Transverse colon (tissue), 4 donors: ENCODE data around the gene ZNF626. TPM values are rescaled to one million over a fixed set of nuclear protein-coding genes. Genes with fewer than 3 reads are reported as not detected.
"Not testable (repeated sequence)": the region's sequence is repeated elsewhere in the genome, so short reads cannot be mapped to it uniquely, and the experiment has no call there.

ENCODE experiments used
- DNase-seq: peaks from one replicate; pipeline ENCODE4 v3.0.0-alpha.2; 2019
- H3K27ac ChIP-seq, 4 donors: fragments of 200-600 bp; sonication (generic); 2 replicates each; pipeline ENCODE4 v1.5.1; 2016 to 2018; ENCODE audit warnings: inconsistent platforms in 4 of 4
- H3K27me3 ChIP-seq: fragments of 200-600 bp; sonication (generic); 2 replicates; pipeline ENCODE4 v1.5.1; 2017; ENCODE audit warnings: inconsistent platforms
- H3K36me3 ChIP-seq, 4 donors: fragments of 200-600 bp; sonication (generic); 2 replicates each; pipeline ENCODE4 v1.5.1; 2017 to 2019; ENCODE audit warnings: inconsistent platforms in 4 of 4
- H3K4me1 ChIP-seq, 4 donors: fragments of 200-600 bp; sonication (generic); 2 replicates each; pipeline ENCODE4 v1.5.1; 2017 to 2020; ENCODE audit warnings: inconsistent platforms in 4 of 4
- H3K4me3 ChIP-seq, 4 donors: fragments of 200-600 bp; sonication (generic); 1 replicate in 1 of 4; 2 replicates in 3 of 4; pipeline versions ENCODE4 v1.5.1 to v1.6.1; 2017 to 2019; ENCODE audit warnings: inconsistent platforms in 4 of 4
- H3K9me3 ChIP-seq, 2 donors: fragments of 200-600 bp; sonication (generic); 2 replicates each; pipeline ENCODE4 v1.5.1; 2017 to 2019; ENCODE audit warnings: inconsistent platforms in 2 of 2
- CTCF ChIP-seq, 5 experiments: fragments of 200-600 bp in 3 of 5; fragments of 450-650 bp in 2 of 5; sonication (generic) in 3 of 5; IDR thresholded peaks; 1 replicate in 2 of 5; 2 replicates in 3 of 5; pipeline ENCODE4 v1.5.1; 2016 to 2017; ENCODE audit warnings: antibody characterized with exemption in 5 of 5, inconsistent platforms in 3 of 5, mild to moderate bottlenecking in 2 of 5, moderate library complexity in 1 of 5
- EP300 ChIP-seq: sonication (generic); formaldehyde crosslinking; IDR thresholded peaks from one replicate; pipeline ENCODE4 v1.6.1; 2017; ENCODE audit warnings: antibody characterized with exemption, low read depth
- POLR2A ChIP-seq: fragments of 450-650 bp; IDR thresholded peaks from one replicate; pipeline ENCODE4 v1.6.1; 2016; ENCODE audit warnings: antibody characterized with exemption, mild to moderate bottlenecking, moderate library complexity
- POLR2AphosphoS5 ChIP-seq, 3 donors: sonication (generic); formaldehyde crosslinking; IDR thresholded peaks; one replicate each; pipeline ENCODE4 v1.6.1; 2016; ENCODE audit warnings: antibody characterized with exemption in 3 of 3
- WGBS, 2 donors: methylation state at CpG; one replicate each; pipeline ENCODE4 v1.1.5; 2018; ENCODE audit warnings: low coverage in 1 of 2; 5-methylcytosine and 5-hydroxymethylcytosine counted together
- in situ Hi-C, 4 donors: fragments of 200-750 bp; cut with MboI; loops; one replicate each; pipeline versions ENCODE4 v1.15.0 to v1.15.1; 2017; ENCODE audit warnings: low sequenced_read_pairs in 3 of 4, low pct_ligation_motif_present in 1 of 4, low pct_unique_long_range_greater_than_20kb in 1 of 4
- intact Hi-C: fragments of 100-400 bp; cut with DNase I; formaldehyde crosslinking; loops from one replicate; pipeline ENCODE4 v1.15.1; 2023; ENCODE audit warnings: low total_unique reads
- total RNA-seq, 4 donors: library from RNA; depleted of rRNA; stranded (reverse); fragments of >200 nt; gene quantifications; one replicate each; pipeline ENCODE4 v1.1.0, GENCODE V29; 2016

The ZNF626 gene
- total RNA-seq, 4 donors from 2014 or later = 1.2 to 7.1 (median 4.1) TPM; not detected in 1

GRCh38 chr19:20664901-20665781, 3.8 kb upstream of the ZNF626 start:
- whole genome bisulfite sequencing, 2 donors = 80% methylated on average over 22 of the region's 22 CpGs; no CpG with 5 or more reads in 1 of the 2 donors
- intact Hi-C loops = no loop called here
- no peak for DNase-seq

GRCh38 chr19:20664475-20664874, 3.1 kb upstream of the ZNF626 start:
- DNase-seq, H3K27me3 ChIP-seq, intact Hi-C loops, H3K4me3 ChIP-seq, H3K9me3 ChIP-seq, in situ Hi-C loops, H3K36me3 ChIP-seq, H3K4me1 ChIP-seq: not testable (repeated sequence)
- 18 to 42% methylated on average over 2 to 10 of the region's 10 CpGs for WGBS, 2 donors
- H3K27ac ChIP-seq = peak overlapping the region in 2 of 4 donors; percentile 31 to 41

More at GRCh38 chr19:20664901-20665781, 3.8 kb upstream of the ZNF626 start:
- Histone ChIP-seq H3K27me3 (no peaks in the 10 kb centered on the region), H3K4me1 (peaks cover 0 to 4% (median 0%) of the 10 kb centered on the region in 4 donors), H3K9me3 (no peaks in the 10 kb centered on the region), H3K4me3 (no peak overlapping the region), H3K27ac (peak overlapping the region in 3 of 4 donors; percentile 31 to 51 (median 41)), H3K36me3 (no peaks in the 10 kb centered on the region)
- in situ Hi-C loops = no loop called here
- no peak for TF ChIP-seq EP300
- no peak for TF ChIP-seq POLR2AphosphoS5 (IDR thresholded peaks at IDR 0.05)
- TF ChIP-seq CTCF (IDR thresholded peaks at IDR 0.05) = no peak
- TF ChIP-seq POLR2A = no peak

- intact Hi-C loops = no loop called here
- Histone ChIP-seq H3K4me3 (no peak overlapping the region), H3K4me1 (peaks cover 0 to 13% (median 2%) of the 10 kb centered on the region in 4 donors), H3K36me3 (no peaks in the 10 kb centered on the region), H3K27me3 (no peaks in the 10 kb centered on the region), H3K27ac (no peak overlapping the region), H3K9me3 (no peaks in the 10 kb centered on the region)
- no peak for DNase-seq
- in situ Hi-C loops = no loop called here
- 84 to 88% methylated on average over 3 to 7 of the region's 7 CpGs for WGBS, 2 donors
- no peak for TF ChIP-seq CTCF (IDR thresholded peaks at IDR 0.05)
- TF ChIP-seq POLR2AphosphoS5 (IDR thresholded peaks at IDR 0.05) = no peak
- TF ChIP-seq POLR2A = no peak
- no peak for TF ChIP-seq EP300
Observed at GRCh38 chr19:20662421-20663105, 1.2 kb upstream of the ZNF626 start.

GRCh38 chr19:20660473-20661140, 764 bp downstream of the ZNF626 start:
- Histone ChIP-seq H3K27ac (peak overlapping the region; percentile 81 to 88 (median 82)), H3K9me3 (peaks cover 4% of the 10 kb centered on the region in 2 donors), H3K36me3 (no peaks in the 10 kb centered on the region), H3K4me3 (peak overlapping the region; percentile 39 to 74 (median 52)), H3K27me3 (no peaks in the 10 kb centered on the region), H3K4me1 (peaks cover 0 to 13% (median 2%) of the 10 kb centered on the region in 4 donors)
- intact Hi-C loops = no loop called here
- WGBS, 2 donors = 70 to 76% methylated on average over 19 to 29 of the region's 29 CpGs
- no peak for TF ChIP-seq POLR2AphosphoS5 (IDR thresholded peaks at IDR 0.05)
- TF ChIP-seq CTCF (IDR thresholded peaks at IDR 0.05) = no peak
- no peak for TF ChIP-seq EP300
- TF ChIP-seq POLR2A = no peak
- in situ Hi-C loops = no loop called here
- no peak for DNase-seq
